GM12892 (cell line): Measurements from ENCODE around the gene NFE2.

Experiments
- POLR2A ChIP-seq: IDR thresholded peaks from 2 replicates; pipeline ENCODE4 v1.6.1; 2011; ENCODE audit warnings: low read depth, low read length, control low read depth
- POLR2AphosphoS5 ChIP-seq: IDR thresholded peaks from 2 replicates; pipeline ENCODE4 v1.6.1; 2011; ENCODE audit warnings: low read depth, low read length, control low read depth

DNA sequence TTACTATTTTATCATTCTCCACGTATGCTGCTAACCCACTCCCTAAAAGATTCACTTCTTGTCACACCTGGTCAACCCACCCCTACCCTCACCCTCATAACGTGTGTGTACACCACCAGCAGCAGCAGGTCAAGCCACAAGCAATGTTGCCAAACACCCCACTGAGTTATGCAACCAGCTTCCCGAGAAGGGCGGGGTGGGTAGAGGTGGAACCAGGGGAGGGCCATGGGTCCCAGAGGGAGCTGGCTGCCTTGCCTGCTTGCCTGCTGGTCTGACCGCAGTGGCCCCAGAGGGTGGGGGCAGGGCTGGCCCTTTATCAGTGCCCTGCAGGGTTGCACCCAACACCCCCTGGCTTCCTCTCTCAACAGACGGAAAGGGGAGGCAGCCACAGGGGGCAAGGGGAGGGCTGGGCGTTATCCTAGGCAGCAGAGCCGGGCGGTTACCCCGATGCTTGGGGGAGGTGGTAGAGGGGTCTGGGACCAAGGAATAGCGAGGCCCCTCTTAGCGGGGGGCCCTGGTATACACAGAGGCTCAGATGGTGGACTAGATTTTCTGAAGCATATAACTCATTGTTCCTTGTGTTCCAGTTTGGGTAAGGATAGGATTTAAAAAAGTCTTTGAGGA lies 3.5 kb upstream of the NFE2 start:
- TF ChIP-seq POLR2AphosphoS5 (no peak), POLR2A (no peak)
